HG02610 (cell line): ENCODE results near the gene FOXN3.
"Not testable (repeated sequence)": the region's sequence is repeated elsewhere in the genome, so short reads cannot be mapped to it uniquely, and the experiment has no call there.

Source experiments
- ATAC-seq: cut with Tn5 transposase; IDR thresholded peaks from one replicate; pipeline ENCODE4 v1.9.1; 2021; ENCODE audit warnings: mild to moderate bottlenecking, moderate library complexity; ENCODE audit not compliant: unreplicated experiment

FOXN3 gene

DNA sequence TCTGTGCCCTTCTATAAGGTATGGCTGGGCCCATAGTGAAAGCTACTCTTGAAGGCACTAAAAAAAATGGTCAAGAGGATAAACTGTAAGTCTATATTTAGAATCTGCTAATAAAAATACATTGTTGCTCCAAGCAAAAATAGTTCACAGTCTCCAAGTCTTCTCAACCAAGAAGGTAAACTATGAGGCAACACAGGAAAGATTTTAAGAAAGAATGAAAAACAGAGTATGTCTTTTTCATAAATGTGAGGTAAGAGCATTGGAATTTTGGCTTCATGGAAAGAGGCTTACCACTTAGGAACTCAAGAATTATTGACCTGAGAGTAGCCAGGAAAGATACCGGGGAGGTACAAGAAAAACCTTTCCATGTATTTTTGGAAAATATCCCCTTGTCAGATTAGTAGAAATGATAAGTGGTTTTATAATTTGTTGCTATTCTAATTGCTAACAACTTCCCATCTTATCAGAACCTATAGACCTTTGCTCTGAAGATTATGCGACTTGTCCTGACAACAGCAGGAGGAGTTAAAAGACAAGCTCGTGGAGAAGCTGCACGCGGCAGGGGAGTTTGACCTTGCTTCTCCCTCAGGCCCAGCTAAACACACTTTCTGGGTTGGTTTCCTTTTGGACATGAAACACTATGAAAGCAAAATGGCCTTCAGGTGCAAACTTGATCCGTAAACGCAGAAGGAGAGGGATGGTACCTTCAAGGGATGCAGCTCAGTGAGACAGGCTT is 238.1 kb downstream of the FOXN3 start:
- ATAC-seq: no peak

DNA sequence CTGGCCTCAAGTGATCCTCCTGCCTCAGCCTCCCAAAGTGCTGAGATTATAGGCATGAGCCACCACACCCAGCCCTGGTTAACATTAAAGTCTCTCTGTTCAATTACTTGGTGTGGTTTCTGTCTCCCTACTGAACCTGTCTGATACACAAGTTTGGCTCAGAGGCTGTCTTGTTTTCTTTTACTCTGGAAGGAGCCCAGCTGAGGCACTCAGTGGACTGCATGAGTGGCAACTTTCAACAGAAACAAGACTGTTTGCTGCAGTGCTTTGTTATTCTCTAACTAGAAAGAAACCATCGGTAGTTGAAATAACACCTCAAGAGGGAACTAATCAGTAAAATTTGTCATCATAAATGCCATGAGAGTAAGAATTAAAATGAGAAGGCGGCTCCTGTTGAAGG is 238.7 kb downstream of the FOXN3 start:
- no peak for ATAC-seq

DNA sequence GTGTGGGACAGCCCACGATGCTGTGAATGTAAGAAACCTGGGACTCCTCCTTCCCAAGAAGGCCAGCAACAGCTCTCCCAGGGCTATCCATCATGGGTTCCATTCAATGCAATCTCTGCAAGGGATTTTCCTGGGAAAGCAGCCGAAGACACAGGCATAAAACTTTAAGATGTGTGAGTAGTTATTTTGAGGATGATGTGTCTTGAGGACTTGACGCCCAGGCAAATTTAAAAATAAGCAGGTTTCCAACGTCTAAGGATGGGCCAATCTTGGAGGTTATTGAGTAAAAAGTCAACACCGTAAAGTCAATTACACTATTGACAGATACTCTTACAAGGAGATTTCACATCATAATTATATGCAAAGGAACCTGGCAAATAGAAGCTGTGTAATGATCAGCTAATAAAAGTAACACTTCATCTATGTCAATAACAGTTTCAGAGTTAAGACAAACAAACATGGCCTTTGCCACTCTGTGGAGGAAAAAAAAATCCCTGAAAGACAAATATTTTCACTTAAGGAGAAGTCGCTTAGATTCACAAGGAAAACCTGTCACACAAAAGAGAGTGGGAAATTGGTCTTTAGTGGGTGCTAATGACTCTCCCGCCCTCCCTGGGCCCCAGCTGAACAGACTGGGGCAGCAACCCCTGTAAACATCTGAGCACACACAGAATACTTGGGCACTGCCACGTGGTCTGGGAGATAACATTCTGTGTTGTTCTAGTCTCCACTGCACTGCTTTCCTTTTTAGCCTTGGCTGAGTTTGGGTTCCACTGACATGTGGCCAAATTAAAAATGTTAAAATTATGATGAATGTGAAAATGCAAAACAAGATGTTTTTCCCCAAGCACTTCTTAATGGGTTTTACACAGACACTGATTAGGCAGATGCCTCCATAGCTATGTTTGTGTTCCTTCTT is 240.9 kb downstream of the FOXN3 start:
- ATAC-seq: no peak

DNA sequence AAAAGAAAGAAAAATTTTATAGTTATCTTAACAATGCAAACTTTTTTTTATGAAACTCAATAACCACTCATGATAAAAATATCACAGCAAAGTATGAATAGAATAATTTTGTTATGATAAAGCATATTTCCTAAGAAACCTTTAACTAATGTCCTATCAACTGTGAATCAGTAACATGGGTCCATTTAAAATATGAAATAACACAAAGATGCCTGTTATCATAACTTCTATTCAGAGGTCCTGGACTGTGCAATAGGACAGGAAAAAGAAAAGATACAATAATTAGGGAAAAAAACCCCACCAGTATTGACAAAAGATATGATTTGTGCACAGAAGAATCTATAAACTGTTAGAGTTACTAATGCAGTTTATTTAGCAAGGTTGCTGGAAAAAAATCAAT is 245.4 kb downstream of the FOXN3 start:
- ATAC-seq: no peak

DNA sequence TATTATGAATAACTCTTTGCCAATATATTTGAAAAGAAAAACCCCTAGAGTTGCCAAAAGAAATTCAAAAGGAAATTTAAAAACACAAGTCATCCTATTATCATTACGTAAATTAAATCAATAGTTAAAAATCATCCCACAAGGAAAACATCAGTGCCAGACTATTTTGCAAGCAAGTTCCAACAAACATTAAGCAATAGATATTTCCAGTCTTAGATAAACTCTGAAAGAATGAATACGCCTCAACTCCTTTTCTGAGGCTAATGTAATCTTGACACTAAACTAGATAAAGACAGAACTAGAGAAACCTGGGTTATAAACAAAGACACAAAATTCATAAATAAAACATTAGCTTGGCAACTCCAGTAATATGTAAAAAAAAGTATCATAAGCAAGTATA is 245.9 kb downstream of the FOXN3 start:
- ATAC-seq: no peak

DNA sequence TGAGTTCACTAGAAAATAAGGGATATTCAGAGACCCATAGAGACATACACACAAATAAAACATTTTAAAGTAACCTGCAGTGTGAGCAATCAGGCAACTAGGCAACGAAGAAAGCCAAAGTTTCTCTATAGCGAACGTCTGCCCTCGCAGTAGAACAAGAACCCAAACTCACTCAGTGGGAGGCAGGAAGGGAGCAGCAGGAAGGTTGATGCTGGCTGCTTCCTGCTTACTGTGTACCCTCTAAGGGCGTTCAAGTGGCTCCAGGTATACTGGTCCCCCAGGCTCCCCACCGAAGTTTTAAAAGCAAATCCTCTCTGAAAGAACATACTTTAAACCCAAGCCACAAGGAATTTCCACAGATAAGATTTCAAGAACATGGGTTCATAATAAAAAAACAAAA is 249.3 kb downstream of the FOXN3 start:
- ATAC-seq: no peak

DNA sequence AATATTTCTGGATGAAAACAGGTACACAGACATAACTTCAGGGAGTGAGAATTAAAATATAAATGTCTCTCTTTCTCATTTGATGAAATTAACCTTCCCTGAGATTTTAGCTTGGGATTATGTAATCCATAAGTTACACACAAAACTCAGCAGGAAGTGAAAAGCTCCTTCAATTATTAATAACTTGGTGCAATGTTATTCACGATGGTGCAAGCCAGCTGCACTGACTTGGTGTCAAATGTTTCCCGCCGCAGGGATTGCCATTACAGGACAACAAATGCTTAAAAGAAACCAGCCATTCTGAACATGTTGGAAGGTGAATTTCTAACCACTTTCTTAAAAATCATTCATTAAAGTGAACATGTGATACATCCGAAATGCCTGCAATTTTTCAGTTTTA is 250.4 kb downstream of the FOXN3 start:
- ATAC-seq: no peak

DNA sequence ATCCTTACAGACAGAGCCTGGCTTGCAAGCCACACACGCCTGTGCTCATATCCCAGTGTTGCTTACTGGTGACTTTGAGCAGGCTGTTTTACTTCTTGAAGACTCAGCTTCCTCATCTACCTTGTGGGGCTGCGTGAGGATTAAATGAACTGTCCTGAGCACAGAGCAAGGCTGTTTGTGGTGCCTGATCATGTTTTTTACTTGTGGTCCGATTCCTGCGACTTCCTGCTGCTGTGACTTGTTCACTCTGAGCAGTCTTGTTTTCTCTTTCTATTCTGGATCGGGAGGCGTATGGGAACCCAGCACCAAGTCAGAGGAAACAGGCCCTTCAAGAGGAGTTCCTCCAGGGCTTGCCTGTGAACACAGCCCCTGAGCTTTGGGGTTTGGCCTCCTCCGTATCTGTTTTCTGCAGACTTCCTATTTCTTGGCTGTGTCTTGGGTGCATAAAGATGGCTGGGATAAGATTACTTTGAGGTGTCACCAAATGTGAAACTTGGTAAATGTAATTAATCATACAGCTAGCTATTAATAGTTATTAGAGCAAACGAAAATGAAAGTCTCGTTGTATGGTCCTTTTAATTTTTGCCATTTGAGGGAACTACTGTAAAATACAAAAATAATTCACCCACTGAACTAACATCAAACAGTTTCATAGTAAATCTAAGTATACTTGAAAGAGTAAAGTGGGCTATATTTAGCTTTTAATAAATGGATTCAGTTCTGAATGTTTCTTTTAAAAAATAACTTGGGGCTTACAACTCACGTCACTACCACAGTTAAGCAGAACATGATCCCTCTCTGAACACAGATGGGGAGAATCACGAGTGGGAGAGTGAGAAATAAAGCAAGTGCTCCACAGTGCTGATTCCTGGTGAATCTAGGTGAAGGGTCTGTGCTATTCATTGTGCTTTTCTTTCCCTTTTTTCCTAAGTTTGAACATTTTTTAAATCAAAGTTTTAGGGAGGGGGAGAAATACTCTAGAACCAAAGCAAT is 251.5 kb downstream of the FOXN3 start:
- ATAC-seq: peak; percentile 63

DNA sequence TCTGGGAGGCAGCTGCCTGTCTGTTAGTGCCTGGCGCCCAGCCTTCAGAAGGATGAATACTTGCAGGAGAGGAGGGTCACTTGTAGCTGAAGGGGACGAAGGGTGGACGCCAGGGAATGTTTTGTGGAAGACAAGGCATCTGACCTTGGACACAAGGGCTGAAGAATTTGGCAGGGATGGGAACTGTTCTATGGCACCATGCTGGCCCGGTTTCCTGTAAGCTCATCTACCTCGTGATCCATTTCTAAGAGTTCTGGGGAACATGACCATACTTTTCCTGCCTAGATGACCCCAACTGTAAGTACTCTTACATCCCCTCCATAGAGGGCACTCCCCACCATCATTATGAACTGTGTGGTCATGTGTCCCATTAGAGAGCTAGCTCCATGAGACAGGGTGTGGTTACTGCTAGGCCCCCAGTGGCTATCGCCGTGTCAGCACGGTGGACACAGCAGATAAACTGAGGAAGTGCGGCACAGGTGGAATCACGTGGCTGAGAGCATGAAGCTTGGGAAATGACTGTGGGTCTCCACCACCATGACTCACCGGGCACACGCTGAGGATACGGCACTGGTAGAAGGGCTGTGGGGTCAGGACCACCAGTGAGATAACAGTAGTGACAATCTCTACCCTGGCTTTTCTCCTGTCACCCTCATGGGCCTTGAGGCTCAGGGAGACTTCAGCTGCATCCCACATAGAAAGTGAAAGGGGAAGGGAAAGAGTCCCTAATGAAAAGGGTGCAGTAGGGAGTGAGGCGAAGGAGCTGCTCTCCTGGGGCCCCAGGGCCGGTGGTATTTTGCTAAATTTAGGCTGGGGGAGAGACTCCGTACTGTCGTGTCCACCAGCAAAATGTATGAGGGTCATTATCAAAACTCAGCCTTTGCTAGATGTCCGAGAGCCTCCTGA is 252.6 kb downstream of the FOXN3 start:
- peak; percentile 53 for ATAC-seq

DNA sequence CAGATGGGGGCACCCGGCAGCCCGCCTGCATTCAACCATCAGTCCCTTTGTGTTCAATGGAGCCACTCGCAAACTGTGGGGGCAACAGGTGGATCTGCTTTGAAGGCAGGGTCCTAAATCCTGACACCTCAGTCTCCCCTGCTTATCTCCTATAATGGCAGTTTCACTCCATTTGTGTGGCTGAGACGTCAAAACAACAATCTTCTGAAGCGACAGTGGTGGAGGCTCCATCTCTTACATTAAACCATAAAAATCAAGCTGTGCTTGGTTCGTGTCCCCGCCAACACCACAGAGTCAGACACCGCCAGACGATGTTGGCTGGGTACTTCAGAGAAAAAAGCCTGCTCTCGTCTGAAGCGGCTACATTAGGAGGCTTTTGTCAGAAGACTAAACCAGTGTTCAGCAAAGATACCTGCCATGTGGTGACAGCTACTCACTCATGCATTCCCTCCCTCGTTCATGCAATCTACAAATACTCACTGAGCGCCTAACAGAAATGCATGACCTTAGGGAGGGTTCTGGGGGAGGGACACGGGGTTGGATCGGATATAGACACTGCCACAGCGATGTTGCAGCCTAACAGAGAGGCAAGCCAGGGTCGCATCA is 253.9 kb downstream of the FOXN3 start:
- ATAC-seq: no peak

DNA sequence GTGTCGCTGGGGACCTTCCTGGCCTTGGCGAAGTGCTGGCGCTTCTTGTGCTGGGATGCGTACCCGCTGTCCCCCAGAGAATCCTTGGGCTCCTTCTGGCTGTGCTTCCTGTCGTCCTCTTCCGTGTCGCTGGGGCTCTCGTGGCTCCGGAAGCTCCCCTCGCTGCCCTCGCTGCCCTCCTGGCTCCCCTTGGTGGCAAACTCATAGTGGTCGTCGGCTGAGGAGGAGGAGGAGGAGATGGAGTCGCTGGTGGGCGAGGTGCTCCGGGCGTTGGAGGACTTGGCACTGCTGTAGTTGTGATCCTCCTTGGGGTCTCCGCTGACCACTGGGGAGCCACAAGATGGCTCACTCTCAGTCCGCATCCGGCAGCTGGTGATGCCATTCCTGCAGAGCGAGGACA is 254.4 kb downstream of the FOXN3 start:
- no peak for ATAC-seq

DNA sequence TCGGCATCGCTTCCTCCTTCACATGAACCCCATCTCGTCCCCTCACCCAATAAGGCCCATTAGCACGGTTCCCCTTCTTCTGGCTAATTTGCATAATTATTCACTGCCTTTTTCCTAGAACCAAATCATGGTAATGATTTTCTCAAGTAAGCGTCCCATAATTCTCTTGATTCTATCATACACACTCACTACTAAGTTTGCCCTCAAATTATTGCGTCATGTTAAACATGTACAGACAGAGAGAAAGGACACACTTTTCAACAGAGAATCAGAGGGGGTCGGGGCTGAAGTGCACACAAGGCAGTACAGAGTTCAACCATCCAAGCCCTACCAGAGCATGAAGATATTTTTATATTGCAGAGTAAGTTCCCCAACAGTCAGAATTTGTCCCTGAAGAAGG is 256.6 kb downstream of the FOXN3 start:
- ATAC-seq: no peak

DNA sequence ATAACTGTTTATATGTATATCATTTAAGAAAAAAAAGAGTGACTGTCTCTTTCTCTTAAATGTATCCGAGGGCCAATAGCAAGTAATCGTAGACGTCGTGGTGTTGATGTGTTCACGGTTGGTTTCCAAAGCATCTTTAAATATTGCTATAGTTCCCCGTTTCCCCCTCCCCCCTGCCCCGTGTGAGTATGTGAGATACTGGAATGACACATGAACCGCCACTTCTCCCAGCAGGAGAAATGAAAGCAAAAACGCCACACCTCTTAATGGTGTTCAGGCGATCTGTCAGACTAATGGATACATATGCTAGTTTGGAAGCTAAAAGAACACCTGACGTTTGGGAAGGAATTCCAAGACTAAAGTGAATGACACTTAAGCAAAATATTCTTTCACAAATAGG is 258.3 kb downstream of the FOXN3 start:
- ATAC-seq: no peak

DNA sequence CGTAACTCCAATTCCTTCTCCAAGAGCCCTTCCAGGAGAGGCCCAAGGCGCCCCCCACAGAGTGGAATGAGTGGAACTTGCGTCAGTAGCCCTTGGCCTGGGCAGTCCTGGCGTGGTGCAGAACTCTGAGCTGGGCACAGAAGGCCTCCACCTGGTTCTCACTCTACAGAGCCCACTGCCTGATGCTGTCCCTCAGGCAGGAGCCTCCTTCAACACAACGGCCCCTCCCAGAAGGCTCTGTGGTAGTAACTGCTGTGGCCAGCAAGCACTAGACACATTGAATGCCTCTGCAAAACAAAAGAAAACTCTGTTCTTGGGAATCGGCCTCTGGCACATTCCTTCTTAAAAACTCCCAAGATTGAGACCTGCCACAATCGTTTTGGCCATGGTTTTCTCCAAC is 258.9 kb downstream of the FOXN3 start:
- ATAC-seq: not testable (repeated sequence)

DNA sequence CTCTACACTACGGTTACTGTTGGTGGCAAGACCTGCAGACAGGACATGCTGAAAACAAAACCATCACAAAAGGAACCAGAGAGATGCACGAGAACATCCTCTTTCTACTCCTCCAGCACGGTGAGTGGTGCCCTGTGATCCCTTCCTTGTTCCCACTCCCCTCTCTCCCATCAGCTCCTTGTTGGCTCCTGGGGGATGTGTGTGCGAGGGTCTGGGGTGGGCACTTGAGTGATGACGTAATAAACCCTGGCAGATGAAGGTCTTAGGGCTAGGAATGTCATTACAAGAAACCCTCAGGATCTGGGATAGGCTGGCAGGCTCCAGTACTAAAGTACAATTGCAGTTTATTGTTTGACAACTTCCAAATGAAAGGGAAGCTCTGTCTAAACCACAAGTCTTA is 261.5 kb downstream of the FOXN3 start:
- ATAC-seq: no peak

DNA sequence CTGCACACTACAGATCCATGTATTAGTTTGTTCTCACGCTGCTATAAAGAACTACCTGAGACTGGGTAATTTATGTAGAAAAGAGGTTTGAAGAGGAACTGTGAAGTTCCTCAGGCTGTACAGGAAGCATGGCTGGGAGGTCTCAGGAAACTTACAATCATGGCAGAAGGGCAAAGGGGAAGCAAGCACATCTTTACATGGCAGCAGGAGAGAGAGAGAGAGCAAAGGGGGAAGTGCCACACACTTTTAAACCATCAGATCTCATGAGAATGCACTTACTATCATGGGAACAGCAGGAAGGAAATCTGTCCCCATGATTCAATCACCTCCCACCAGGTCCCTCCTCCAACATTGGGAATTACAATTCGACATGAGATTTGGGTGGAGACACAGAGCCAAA is 265.3 kb downstream of the FOXN3 start:
- ATAC-seq: not testable (repeated sequence)

DNA sequence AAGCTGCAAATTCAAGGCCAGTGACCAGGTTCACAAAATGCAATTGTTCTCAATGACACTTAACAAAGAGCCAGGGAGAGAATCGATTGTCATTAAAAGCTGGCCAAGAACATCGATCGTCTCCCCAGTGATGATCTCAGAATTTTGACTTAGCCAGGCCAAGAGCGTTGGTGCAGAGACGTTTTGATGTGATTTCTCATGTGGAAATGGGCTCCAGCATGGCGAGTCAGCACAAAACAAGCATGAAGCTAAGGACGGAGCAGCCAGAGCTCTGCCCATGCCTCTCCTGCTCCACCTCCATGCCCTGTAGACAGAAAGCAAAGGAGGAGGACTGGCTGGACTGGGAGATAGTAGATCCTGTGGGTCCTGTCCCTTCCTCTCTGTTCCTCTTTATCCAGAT is 270.8 kb downstream of the FOXN3 start:
- no peak for ATAC-seq

DNA sequence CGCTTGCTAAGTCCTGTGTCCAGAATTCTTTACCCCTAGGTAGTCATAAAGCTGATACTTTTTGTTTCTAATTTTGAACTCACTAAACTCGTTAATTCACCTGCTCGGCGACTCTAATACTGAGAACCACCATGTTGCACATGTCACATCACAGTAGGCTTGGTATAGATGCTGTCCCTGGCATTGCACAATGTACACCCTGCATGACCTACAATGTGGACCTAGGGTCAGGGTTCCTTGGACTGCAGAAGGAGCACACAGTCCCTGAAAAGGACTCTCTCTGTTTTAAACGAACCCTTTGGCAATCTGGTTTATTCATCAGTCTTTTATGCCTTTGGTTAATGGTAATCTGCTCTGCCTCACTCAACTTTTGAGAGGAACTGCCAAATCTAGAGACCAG is 272.4 kb downstream of the FOXN3 start:
- ATAC-seq: no peak

DNA sequence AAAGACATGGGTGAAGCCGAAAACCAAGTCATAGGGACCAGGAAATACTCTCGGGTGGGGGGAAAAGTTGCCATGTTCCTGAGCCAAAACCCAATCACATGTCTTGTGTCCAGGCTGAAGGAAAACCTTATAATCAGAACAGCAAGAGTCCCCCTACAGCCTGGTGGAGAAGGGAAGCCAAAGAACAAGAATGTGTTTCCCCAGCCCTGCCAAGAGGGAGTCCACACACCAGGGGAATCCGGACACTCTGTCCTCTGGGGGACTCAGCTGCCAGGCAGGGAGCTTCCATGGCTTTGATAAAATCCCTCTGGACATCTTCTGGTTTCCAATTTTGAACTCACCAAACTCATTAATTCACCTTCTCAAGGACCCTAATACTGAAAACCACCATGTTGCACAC is 273.0 kb downstream of the FOXN3 start:
- no peak for ATAC-seq

DNA sequence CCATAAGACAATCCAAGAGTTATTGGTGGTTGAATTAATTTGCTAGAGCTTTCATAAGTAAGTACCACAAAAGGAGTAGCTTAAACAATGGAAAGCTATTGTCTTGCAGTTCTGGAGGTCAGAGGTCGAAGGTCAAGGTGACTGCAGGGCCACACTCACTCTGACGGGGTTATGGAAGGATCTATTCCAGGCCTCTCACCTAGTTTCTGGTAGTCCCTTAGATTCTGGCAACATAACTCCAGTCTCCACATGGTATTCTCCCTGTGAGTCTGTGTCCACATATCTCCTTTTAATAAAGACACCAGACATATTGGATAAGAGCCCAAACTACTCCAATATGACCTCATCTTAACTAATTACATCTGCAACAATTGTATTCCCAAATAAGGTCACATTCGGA is 273.4 kb downstream of the FOXN3 start:
- ATAC-seq: no peak
